ENCODE data around the gene GPR157. TPM values are rescaled to one million over a fixed set of nuclear protein-coding genes. Genes with fewer than 3 reads are reported as not detected.
"Not testable (repeated sequence)": the region's sequence is repeated elsewhere in the genome, so short reads cannot be mapped to it uniquely, and the experiment has no call there.

GPR157 gene
- total RNA-seq, 4 donors from 2014 or later, result 0.59 to 10.7 (median 2.2) TPM

GRCh38 chr1:9161342-9161741 lies 32.4 kb upstream of the GPR157 start:
- H3K9me3 ChIP-seq, result no peaks in the 10 kb centered on the region
- DNase-seq, result no peak
- H3K27me3 ChIP-seq, result no peaks in the 10 kb centered on the region
- H3K4me3 ChIP-seq, result no peak overlapping the region
- intact Hi-C loops (cut with DNase I; ENCODE audit: low total_unique reads), result no loop called here
- peaks cover 4 to 9% of the 10 kb centered on the region in 2 donors for H3K4me1 ChIP-seq
- H3K27ac ChIP-seq, result peak overlapping the region in 1 of 2 donors; percentile 24
- H3K36me3 ChIP-seq, result no peaks in the 10 kb centered on the region
- no peak for TF ChIP-seq POLR2A (IDR thresholded peaks at IDR 0.05)
- TF ChIP-seq CTCF (IDR thresholded peaks at IDR 0.05), result no peak

- no peak for TF ChIP-seq CTCF (IDR thresholded peaks at IDR 0.05)
- TF ChIP-seq POLR2A (IDR thresholded peaks at IDR 0.05), result no peak
- intact Hi-C loops (cut with DNase I; ENCODE audit: low total_unique reads), result no loop called here
These were observed 31.3 kb upstream of the GPR157 start for GRCh38 chr1:9160079-9160717.

GRCh38 chr1:9155879-9156278 lies 27.0 kb upstream of the GPR157 start:
- TF ChIP-seq POLR2A (IDR thresholded peaks at IDR 0.05) (no peak), CTCF (IDR thresholded peaks at IDR 0.05) (no peak)
- H3K27ac ChIP-seq, result no peak overlapping the region
- no peaks in the 10 kb centered on the region for H3K4me1 ChIP-seq
- no peak for DNase-seq
- H3K36me3 ChIP-seq, result no peaks in the 10 kb centered on the region
- no peaks in the 10 kb centered on the region for H3K9me3 ChIP-seq
- no peaks in the 10 kb centered on the region for H3K27me3 ChIP-seq
- no peak overlapping the region for H3K4me3 ChIP-seq
- intact Hi-C loops (cut with DNase I; ENCODE audit: low total_unique reads), result no loop called here

More at GRCh38 chr1:9160079-9160717, 31.3 kb upstream of the GPR157 start:
- no peaks in the 10 kb centered on the region for H3K36me3 ChIP-seq
- no peak overlapping the region for H3K27ac ChIP-seq
- no peak overlapping the region for H3K4me3 ChIP-seq
- no peak for DNase-seq
- peaks cover 4 to 9% of the 10 kb centered on the region in 2 donors for H3K4me1 ChIP-seq
- H3K27me3 ChIP-seq, result no peaks in the 10 kb centered on the region
- H3K9me3 ChIP-seq, result no peaks in the 10 kb centered on the region

GRCh38 chr1:9155405-9155804 lies 26.5 kb upstream of the GPR157 start:
- intact Hi-C loops (cut with DNase I; ENCODE audit: low total_unique reads); H3K27ac ChIP-seq; H3K27me3 ChIP-seq; H3K4me1 ChIP-seq; H3K9me3 ChIP-seq; H3K36me3 ChIP-seq; H3K4me3 ChIP-seq; DNase-seq: not testable (repeated sequence)

- no peak overlapping the region for H3K27ac ChIP-seq
These were observed 24.2 kb upstream of the GPR157 start for GRCh38 chr1:9153152-9153551.

More at GRCh38 chr1:9153152-9153551, 24.2 kb upstream of the GPR157 start:
- intact Hi-C loops (cut with DNase I; ENCODE audit: low total_unique reads), result no loop called here
- Histone ChIP-seq H3K36me3 (no peaks in the 10 kb centered on the region), H3K4me3 (no peak overlapping the region), H3K27me3 (no peaks in the 10 kb centered on the region), H3K9me3 (no peaks in the 10 kb centered on the region), H3K4me1 (no peaks in the 10 kb centered on the region)
- no peak for TF ChIP-seq POLR2A (IDR thresholded peaks at IDR 0.05)
- no peak for TF ChIP-seq CTCF (IDR thresholded peaks at IDR 0.05)
- no peak for DNase-seq

All from uterus (tissue), 4 donors.